GM10248 (cell line): ENCODE measurements around the gene LRRC56.

Experiments
- CTCF ChIA-PET: fragments of 300-600 bp; sonication (Branson Sonifier 250); formaldehyde crosslinking; extraction: SDS; loops from one replicate; lab custom pipeline; 2021; ENCODE audit warnings: antibody characterized with exemption; lab: Yijun Ruan, JAX
- POLR2A ChIA-PET: fragments of 350-650 bp; sonication (Branson Sonifier 250); formaldehyde crosslinking; extraction: SDS; loops from one replicate; lab custom pipeline; 2020; ENCODE audit warnings: antibody characterized with exemption; lab: Yijun Ruan, JAX
- DNase-seq: peaks from one replicate; pipeline ENCODE4 v3.0.0; 2012; ENCODE audit errors: extremely low spot score
- TF ChIP-seq, protein P1 (sequence below): IDR thresholded peaks from 2 replicates; pipeline ENCODE4 v1.5.1; 2012; ENCODE audit warnings: mild to moderate bottlenecking, low read depth; ENCODE audit errors: extremely low read depth, missing control alignments, control extremely low read depth

LRRC56 gene

GRCh38 chr11:506238-506994, 30.9 kb upstream of the LRRC56 start:
- peak; percentile 99 for DNase-seq
- CTCF ChIA-PET: interaction anchor here (1.6 to 7.2 kb wide), 2 partner anchors 12 to 57 kb away, joined by 6 to 55 read pairs; partner anchors contain the start of gene PTDSS2
- POLR2A ChIA-PET: interaction anchor here (1.2 to 1.3 kb wide), 3 partner anchors 29 to 313 kb away, joined by 3 to 5 read pairs (median 4); partner anchors contain the start of genes HRAS and PNPLA2
- TF ChIP-seq, protein P1, sequence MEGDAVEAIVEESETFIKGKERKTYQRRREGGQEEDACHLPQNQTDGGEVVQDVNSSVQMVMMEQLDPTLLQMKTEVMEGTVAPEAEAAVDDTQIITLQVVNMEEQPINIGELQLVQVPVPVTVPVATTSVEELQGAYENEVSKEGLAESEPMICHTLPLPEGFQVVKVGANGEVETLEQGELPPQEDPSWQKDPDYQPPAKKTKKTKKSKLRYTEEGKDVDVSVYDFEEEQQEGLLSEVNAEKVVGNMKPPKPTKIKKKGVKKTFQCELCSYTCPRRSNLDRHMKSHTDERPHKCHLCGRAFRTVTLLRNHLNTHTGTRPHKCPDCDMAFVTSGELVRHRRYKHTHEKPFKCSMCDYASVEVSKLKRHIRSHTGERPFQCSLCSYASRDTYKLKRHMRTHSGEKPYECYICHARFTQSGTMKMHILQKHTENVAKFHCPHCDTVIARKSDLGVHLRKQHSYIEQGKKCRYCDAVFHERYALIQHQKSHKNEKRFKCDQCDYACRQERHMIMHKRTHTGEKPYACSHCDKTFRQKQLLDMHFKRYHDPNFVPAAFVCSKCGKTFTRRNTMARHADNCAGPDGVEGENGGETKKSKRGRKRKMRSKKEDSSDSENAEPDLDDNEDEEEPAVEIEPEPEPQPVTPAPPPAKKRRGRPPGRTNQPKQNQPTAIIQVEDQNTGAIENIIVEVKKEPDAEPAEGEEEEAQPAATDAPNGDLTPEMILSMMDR: no peak

GRCh38 chr11:506995-507726, 30.2 kb upstream of the LRRC56 start, which contains the start of gene RNH1:
Gene RNH1 (minus strand): TSS chr11:507242. CDS start chr11:502162, 5,080 bp downstream.
- TF ChIP-seq, protein P1: no peak
- POLR2A ChIA-PET: interaction anchor here (1.2 to 1.5 kb wide), 4 partner anchors 9 to 312 kb away, joined by 3 to 5 read pairs (median 4); partner anchors contain the start of genes HRAS and PNPLA2
- CTCF ChIA-PET: interaction anchor here (1.6 to 7.2 kb wide), 2 partner anchors 11 to 58 kb away, joined by 6 to 55 read pairs; partner anchors contain the start of gene PTDSS2
- DNase-seq: peak; percentile 100

- CTCF ChIA-PET: interaction anchor here (7.2 kb wide), 1 partner anchor 11 kb away, joined by 55 read pairs; no protein-coding TSS in a partner anchor
- no peak for DNase-seq
- POLR2A ChIA-PET: interaction anchor here (1.5 kb wide), 1 partner anchor 8 kb away, joined by 3 read pairs; no protein-coding TSS in a partner anchor
- TF ChIP-seq, protein P1: no peak
Observed at GRCh38 chr11:507727-508515, 29.4 kb upstream of the LRRC56 start.

- no peak for DNase-seq
- CTCF ChIA-PET: interaction anchor here (7.2 kb wide), 1 partner anchor 10 kb away, joined by 55 read pairs; no protein-coding TSS in a partner anchor
- POLR2A ChIA-PET: interaction anchor here (0.7 to 1.4 kb wide), 2 partner anchors 101 to 105 kb away, joined by 3 read pairs; no protein-coding TSS in a partner anchor
- TF ChIP-seq, protein P1: no peak
Observed at GRCh38 chr11:508956-509355, 28.4 kb upstream of the LRRC56 start.

- ChIA-PET POLR2A (no interaction called here), CTCF (no interaction called here)
- DNase-seq: no peak
- TF ChIP-seq, protein P1: no peak
Observed at GRCh38 chr11:512761-513595, 24.3 kb upstream of the LRRC56 start.
